ENCODE results near the gene ULK2.

GRCh38 chr17:19771971-19772630 is 95.6 kb downstream of the ULK2 start:
- TF ChIP-seq EZH2phosphoT487 (IDR thresholded peaks at IDR 0.05; ENCODE audit: borderline replicate concordance, low read depth) = no peak
- no peak for TF ChIP-seq FOSL2 (IDR thresholded peaks at IDR 0.05; ENCODE audit: borderline replicate concordance, low read depth)
- TF ChIP-seq GABPA (IDR thresholded peaks at IDR 0.05; ENCODE audit: low read depth) = no peak
- no peak for TF ChIP-seq ZBTB33 (IDR thresholded peaks at IDR 0.05; ENCODE audit: borderline replicate concordance, low read depth)
- TF ChIP-seq CTCF (IDR thresholded peaks at IDR 0.05) = no peak
- TF ChIP-seq TAF1 (IDR thresholded peaks at IDR 0.05; ENCODE audit: borderline replicate concordance, low read depth, low read length) = no peak
- no peak for TF ChIP-seq FOXM1 (IDR thresholded peaks at IDR 0.05; ENCODE audit: low read depth)

Measured in SK-N-SH (cell line).